ENCODE measurements around the gene HDHD5. TPM values are rescaled to one million over a fixed set of nuclear protein-coding genes. Genes with fewer than 3 reads are reported as not detected.

HDHD5 gene
- total RNA-seq (2021) (59.4 and 61.6 TPM in 2 replicates), Bru-seq, nascent RNA (percentile 69 among the genes with signal in this experiment), BruChase-seq, experiment 1, labeled RNA remaining after a 2-hour chase (percentile 73 among the genes with signal in this experiment), BruChase-seq, experiment 2, labeled RNA remaining after a 6-hour chase (percentile 81 among the genes with signal in this experiment)
- long read RNA-seq, transcript HDHD5-202 (8 exons, 1,799 nt): major isoform, 216 of 290 reads
- long read RNA-seq, partial matches to known transcripts: 8 of 290 reads
- long read RNA-seq, other reads (novel, unspliced or antisense): 65 of 290 reads

DNA sequence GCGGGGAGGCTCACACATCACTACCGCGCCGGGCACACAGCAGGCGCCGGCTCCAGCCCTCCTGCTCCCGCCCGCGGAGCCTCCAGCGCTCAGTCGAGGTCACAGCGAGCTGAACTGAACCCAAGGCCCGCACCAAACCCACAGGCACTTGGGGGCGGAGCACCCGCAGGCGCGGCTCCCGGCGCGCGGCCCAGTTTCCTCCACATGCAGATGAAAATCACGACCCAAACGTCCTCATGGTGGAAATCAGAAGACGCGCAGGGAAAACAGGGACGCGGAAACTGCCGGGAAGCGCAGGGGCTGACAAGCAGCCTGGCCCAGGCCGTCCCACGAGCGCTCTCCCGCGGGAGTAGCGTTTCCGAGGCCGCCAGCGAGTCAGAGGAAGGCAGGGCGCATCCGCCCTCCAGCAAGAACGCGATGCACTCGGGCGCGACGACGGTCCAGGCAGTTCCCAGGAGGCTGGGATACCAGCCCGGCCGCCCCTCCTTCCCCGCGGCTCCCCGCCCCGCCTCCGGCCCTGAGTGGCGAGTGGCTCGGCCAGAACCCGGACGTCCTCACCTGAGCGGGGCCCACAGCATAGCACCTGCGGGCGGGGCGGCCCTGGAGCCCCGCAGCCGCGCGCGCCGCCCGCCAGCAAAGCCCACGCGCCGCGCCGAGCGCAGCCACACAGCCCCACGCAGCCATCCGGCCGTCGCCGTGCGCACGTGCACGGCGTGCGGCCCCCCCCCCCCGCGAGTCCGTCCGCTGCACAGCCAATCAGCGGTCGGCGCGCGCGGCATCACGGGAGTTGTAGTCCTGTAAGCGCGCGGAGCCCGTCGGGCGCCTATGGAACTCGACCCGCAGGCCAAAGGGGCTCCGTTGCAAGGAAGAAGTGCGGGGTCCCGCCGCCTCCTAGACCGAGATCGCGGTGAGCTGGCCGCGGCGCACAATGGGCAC lies at the start of gene HDHD5:
TSS of gene HDHD5 (minus strand) at position 710 of the 936 bp plus-strand sequence. CDS start at position 684, 26 bp downstream.
- Histone ChIP-seq H3K27me3 (replicated peaks; ENCODE audit: insufficient read depth, low read depth, low read length, poor library complexity) (no peaks in the 10 kb centered on the region), H3K4me3 (ENCODE audit: low read depth, low read length, poor library complexity, severe bottlenecking) (peak within 1 kb of the TSS; percentile 84), H3K36me3 (ENCODE audit: insufficient read depth, low read length, poor library complexity, severe bottlenecking) (peaks cover 4% of the 10 kb centered on the region), H3K27ac (ENCODE audit: low read depth, low read length, poor library complexity, severe bottlenecking) (peak within 1 kb of the TSS; percentile 93), H3K4me1 (ENCODE audit: insufficient read depth, low read length, poor library complexity, severe bottlenecking) (peaks cover 5% of the 10 kb centered on the region), H3K9me3 (ENCODE audit: low read depth, low read length, poor library complexity, severe bottlenecking) (no peaks in the 10 kb centered on the region)
- ChIA-PET CTCF (interaction anchor here (0.6 to 0.7 kb wide), 2 partner anchors 13 to 243 kb away, joined by 3 read pairs; no protein-coding TSS in a partner anchor), POLR2A (ENCODE audit: low non-redundant PET) (interaction anchor here (0.6 kb wide), 1 partner anchor 187 kb away, joined by 4 read pairs; no protein-coding TSS in a partner anchor)
- TF ChIP-seq, protein P1, sequence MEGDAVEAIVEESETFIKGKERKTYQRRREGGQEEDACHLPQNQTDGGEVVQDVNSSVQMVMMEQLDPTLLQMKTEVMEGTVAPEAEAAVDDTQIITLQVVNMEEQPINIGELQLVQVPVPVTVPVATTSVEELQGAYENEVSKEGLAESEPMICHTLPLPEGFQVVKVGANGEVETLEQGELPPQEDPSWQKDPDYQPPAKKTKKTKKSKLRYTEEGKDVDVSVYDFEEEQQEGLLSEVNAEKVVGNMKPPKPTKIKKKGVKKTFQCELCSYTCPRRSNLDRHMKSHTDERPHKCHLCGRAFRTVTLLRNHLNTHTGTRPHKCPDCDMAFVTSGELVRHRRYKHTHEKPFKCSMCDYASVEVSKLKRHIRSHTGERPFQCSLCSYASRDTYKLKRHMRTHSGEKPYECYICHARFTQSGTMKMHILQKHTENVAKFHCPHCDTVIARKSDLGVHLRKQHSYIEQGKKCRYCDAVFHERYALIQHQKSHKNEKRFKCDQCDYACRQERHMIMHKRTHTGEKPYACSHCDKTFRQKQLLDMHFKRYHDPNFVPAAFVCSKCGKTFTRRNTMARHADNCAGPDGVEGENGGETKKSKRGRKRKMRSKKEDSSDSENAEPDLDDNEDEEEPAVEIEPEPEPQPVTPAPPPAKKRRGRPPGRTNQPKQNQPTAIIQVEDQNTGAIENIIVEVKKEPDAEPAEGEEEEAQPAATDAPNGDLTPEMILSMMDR (conservative IDR thresholded peaks at IDR 0.05; ENCODE audit: low read depth, low read length): no peak
- TF ChIP-seq EZH2 (IDR thresholded peaks at IDR 0.05; ENCODE audit: borderline replicate concordance, low read depth, low read length, poor library complexity, severe bottlenecking): no peak
- intact Hi-C loops (cut with micrococcal nuclease; ENCODE audit: unreplicated experiment): no loop called here
- DNase-seq (ENCODE audit: low spot score): peak; percentile 94
- no TSS peak for BruUV-seq (replicated peaks)

DNA sequence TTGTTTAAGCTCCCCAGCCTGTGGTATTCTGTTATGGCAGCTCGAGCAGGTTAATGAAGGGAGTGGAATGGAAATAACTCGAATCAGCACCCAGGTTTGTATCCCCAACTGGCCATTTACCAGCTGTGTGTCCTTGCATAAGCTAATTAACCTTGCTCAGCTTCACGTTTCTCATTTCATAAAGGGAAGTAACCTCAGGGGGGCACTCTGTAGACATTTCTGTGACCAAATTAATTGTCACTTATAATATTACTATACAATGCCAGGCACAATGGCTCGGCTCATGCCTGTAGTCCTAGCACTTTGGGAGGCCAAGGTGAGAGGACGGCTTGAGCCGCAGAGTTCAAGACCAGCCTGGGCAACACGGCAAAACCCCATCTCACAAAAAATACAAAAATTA lies 46.4 kb upstream of the HDHD5 start:
- Histone ChIP-seq H3K27me3 (replicated peaks; ENCODE audit: insufficient read depth, low read depth, low read length, poor library complexity) (no peaks in the 10 kb centered on the region), H3K4me3 (ENCODE audit: low read depth, low read length, poor library complexity, severe bottlenecking) (no peak overlapping the region), H3K9me3 (ENCODE audit: low read depth, low read length, poor library complexity, severe bottlenecking) (no peaks in the 10 kb centered on the region), H3K27ac (ENCODE audit: low read depth, low read length, poor library complexity, severe bottlenecking) (no peak overlapping the region), H3K36me3 (ENCODE audit: insufficient read depth, low read length, poor library complexity, severe bottlenecking) (no peaks in the 10 kb centered on the region), H3K4me1 (ENCODE audit: insufficient read depth, low read length, poor library complexity, severe bottlenecking) (no peaks in the 10 kb centered on the region)
- BruUV-seq (replicated peaks): no TSS peak
- CTCF ChIA-PET: interaction anchor here (0.6 to 1.5 kb wide), 3 partner anchors 136 to 296 kb away, joined by 3 to 13 read pairs (median 3); no protein-coding TSS in a partner anchor
- POLR2A ChIA-PET (ENCODE audit: low non-redundant PET): no interaction called here
- DNase-seq (ENCODE audit: low spot score): peak; percentile 31
- intact Hi-C loops (cut with micrococcal nuclease; ENCODE audit: unreplicated experiment): loop anchor here (10.0 kb wide), 1 partner anchor 299 kb away; no protein-coding TSS in a partner anchor
- TF ChIP-seq, protein P1 (conservative IDR thresholded peaks at IDR 0.05; ENCODE audit: low read depth, low read length): peak; percentile 39
- TF ChIP-seq EZH2 (IDR thresholded peaks at IDR 0.05; ENCODE audit: borderline replicate concordance, low read depth, low read length, poor library complexity, severe bottlenecking): no peak

DNA sequence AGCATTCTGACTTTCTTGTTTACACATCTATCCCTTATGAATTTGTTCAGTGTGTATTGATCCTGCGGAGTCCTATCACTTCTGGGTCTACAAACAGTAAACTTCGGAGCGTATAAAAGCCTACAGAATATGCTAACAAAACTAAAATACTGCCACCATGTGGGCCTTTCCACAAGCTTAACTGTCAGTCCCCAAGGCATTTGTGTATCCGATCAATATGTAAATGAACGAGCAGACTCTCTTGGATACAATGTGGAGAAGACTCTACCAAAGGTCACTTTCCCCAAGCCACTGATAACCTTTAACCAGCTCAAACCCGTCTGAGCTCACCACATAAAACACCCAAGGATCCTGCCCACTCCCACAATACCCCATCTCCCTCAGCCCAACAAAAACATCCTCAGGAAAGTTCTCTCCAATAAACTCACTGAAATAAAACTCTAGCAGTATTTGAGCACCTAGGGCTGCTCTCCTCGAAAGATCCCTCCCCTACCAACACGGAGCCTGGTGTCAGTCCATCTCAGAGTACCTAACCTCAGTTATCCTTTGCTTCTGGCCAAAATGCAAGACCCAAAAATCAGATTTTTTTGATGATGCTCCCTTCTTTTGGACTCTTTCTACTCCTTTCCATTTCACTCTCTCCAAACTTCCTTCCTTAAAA lies 42.3 kb upstream of the HDHD5 start:
- intact Hi-C loops (cut with micrococcal nuclease; ENCODE audit: unreplicated experiment): loop anchor here (10.0 kb wide), 1 partner anchor 303 kb away; no protein-coding TSS in a partner anchor
- H3K27ac ChIP-seq (ENCODE audit: low read depth, low read length, poor library complexity, severe bottlenecking): no peak overlapping the region
- ChIA-PET POLR2A (ENCODE audit: low non-redundant PET) (no interaction called here), CTCF (interaction anchor here (0.6 kb wide), 2 partner anchors 66 to 121 kb away, joined by 3 to 7 read pairs; no protein-coding TSS in a partner anchor)
- TF ChIP-seq, protein P1 (conservative IDR thresholded peaks at IDR 0.05; ENCODE audit: low read depth, low read length): peak; percentile 58
- TF ChIP-seq EZH2 (IDR thresholded peaks at IDR 0.05; ENCODE audit: borderline replicate concordance, low read depth, low read length, poor library complexity, severe bottlenecking): no peak
- no TSS peak for BruUV-seq (replicated peaks)
- no peaks in the 10 kb centered on the region for H3K4me1 ChIP-seq (ENCODE audit: insufficient read depth, low read length, poor library complexity, severe bottlenecking)
- H3K9me3 ChIP-seq (ENCODE audit: low read depth, low read length, poor library complexity, severe bottlenecking): no peaks in the 10 kb centered on the region
- no peaks in the 10 kb centered on the region for H3K27me3 ChIP-seq (replicated peaks; ENCODE audit: insufficient read depth, low read depth, low read length, poor library complexity)
- H3K36me3 ChIP-seq (ENCODE audit: insufficient read depth, low read length, poor library complexity, severe bottlenecking): no peaks in the 10 kb centered on the region
- H3K4me3 ChIP-seq (ENCODE audit: low read depth, low read length, poor library complexity, severe bottlenecking): no peak overlapping the region
- peak; percentile 54 for DNase-seq (ENCODE audit: low spot score)
